GM19438 (cell line): Measurements from ENCODE around the gene MED23.

ENCODE experiments used
- ATAC-seq: cut with Tn5 transposase; IDR thresholded peaks from one replicate; pipeline ENCODE4 v1.9.1; 2021; ENCODE audit warnings: low read depth; ENCODE audit not compliant: unreplicated experiment

MED23 gene

GRCh38 chr6:131627724-131628682 lies at the start of gene MED23:
MED23 (minus strand) TSS chr6:131628242; CDS start chr6:131628049, 193 bp downstream.
- ATAC-seq = peak; percentile 97

- ATAC-seq = no peak
These were observed 45.1 kb upstream of the MED23 start for GRCh38 chr6:131673184-131673583.

- ATAC-seq = no peak
These were observed 41.8 kb upstream of the MED23 start for GRCh38 chr6:131669891-131670290.

- no peak for ATAC-seq
These were observed 35.6 kb upstream of the MED23 start for GRCh38 chr6:131663578-131664165.

GRCh38 chr6:131660195-131660594 lies 32.2 kb upstream of the MED23 start:
- no peak for ATAC-seq

GRCh38 chr6:131658287-131658686 lies 30.2 kb upstream of the MED23 start:
- no peak for ATAC-seq

GRCh38 chr6:131657630-131658111 lies 29.6 kb upstream of the MED23 start:
- ATAC-seq = no peak

- no peak for ATAC-seq
These were observed 29.2 kb upstream of the MED23 start for GRCh38 chr6:131657222-131657621.

GRCh38 chr6:131656667-131657066 lies 28.6 kb upstream of the MED23 start:
- no peak for ATAC-seq

GRCh38 chr6:131655951-131656350 lies 27.9 kb upstream of the MED23 start:
- no peak for ATAC-seq

- ATAC-seq = no peak
These were observed 27.3 kb upstream of the MED23 start for GRCh38 chr6:131655387-131655786.

GRCh38 chr6:131654326-131654725 lies 26.3 kb upstream of the MED23 start:
- ATAC-seq = no peak

GRCh38 chr6:131652472-131652871 lies 24.4 kb upstream of the MED23 start:
- no peak for ATAC-seq

GRCh38 chr6:131651782-131652181 lies 23.7 kb upstream of the MED23 start:
- no peak for ATAC-seq

GRCh38 chr6:131646249-131646670 lies 18.2 kb upstream of the MED23 start:
- ATAC-seq = no peak

GRCh38 chr6:131645846-131646245 lies 17.8 kb upstream of the MED23 start:
- ATAC-seq = no peak

GRCh38 chr6:131644921-131645320 lies 16.9 kb upstream of the MED23 start:
- no peak for ATAC-seq

GRCh38 chr6:131643855-131644460 lies 15.9 kb upstream of the MED23 start:
- ATAC-seq = no peak

GRCh38 chr6:131642987-131643611 lies 15.1 kb upstream of the MED23 start:
- no peak for ATAC-seq

GRCh38 chr6:131642565-131642964 lies 14.5 kb upstream of the MED23 start:
- no peak for ATAC-seq

- no peak for ATAC-seq
These were observed 13.5 kb upstream of the MED23 start for GRCh38 chr6:131641554-131641953.
